ENCODE data around the gene IRAK1BP1. TPM values are rescaled to one million over a fixed set of nuclear protein-coding genes. Genes with fewer than 3 reads are reported as not detected.

IRAK1BP1 gene
- total and polyA plus RNA-seq, 9 of the 15 experiments (the other 6 are each of a cell fraction or from before 2014, with no cell fraction given), result 1.8 to 3.7 (median 2.1) TPM

GRCh38 chr6:78850621-78851020 lies 16.7 kb upstream of the IRAK1BP1 start (continued):
- TF ChIP-seq ZNF347 (CRISPR knock-in tag; IDR thresholded peaks at IDR 0.05; ENCODE audit: low read depth), result no peak
- TF ChIP-seq KLF16 (IDR thresholded peaks at IDR 0.05), result no peak
- no peak for TF ChIP-seq MCM7 (IDR thresholded peaks at IDR 0.05)

GRCh38 chr6:78851156-78851555 lies 16.2 kb upstream of the IRAK1BP1 start:
- TF ChIP-seq MEIS2 (IDR thresholded peaks at IDR 0.05; ENCODE audit: partially characterized antibody) (no peak), MAFG (tag; conservative IDR thresholded peaks at IDR 0.05) (0 out of 2 replicates have a peak, but pooled peaks have one; percentile 17), ZNF41 (CRISPR knock-in tag; conservative IDR thresholded peaks at IDR 0.05) (no peak), ZNF324 (CRISPR knock-in tag; IDR thresholded peaks at IDR 0.05) (no peak), HDAC1 (IDR thresholded peaks at IDR 0.05) (no peak), ZNF589 (CRISPR knock-in tag; IDR thresholded peaks at IDR 0.05; ENCODE audit: low read depth) (no peak), ZNF239 (CRISPR knock-in tag; IDR thresholded peaks at IDR 0.05) (no peak), C11orf30 (IDR thresholded peaks at IDR 0.05; ENCODE audit: low read depth) (0 out of 2 replicates have a peak, but pooled peaks have one; percentile 28), E2F1 (CRISPR knock-in tag; IDR thresholded peaks at IDR 0.05) (no peak), OTX1 (CRISPR knock-in tag; IDR thresholded peaks at IDR 0.05) (no peak), SIX5 (IDR thresholded peaks at IDR 0.05; ENCODE audit: borderline replicate concordance in 1 of 2, insufficient read depth in 1 of 2, low read depth in 1 of 2, low read length in 2 of 2) (no peak), SOX6 (IDR thresholded peaks at IDR 0.05) (no peak), FUS (optimal IDR thresholded peaks at IDR 0.05; ENCODE audit: low read depth, low read length) (no peak), ZNF316 (IDR thresholded peaks at IDR 0.05) (peak; percentile 71), SMARCC2 (IDR thresholded peaks at IDR 0.05; ENCODE audit: low read depth) (no peak), GTF2B (IDR thresholded peaks at IDR 0.05; ENCODE audit: extremely low read depth, insufficient read length) (no peak), MAFF (IDR thresholded peaks at IDR 0.05; ENCODE audit: low read length) (peak; percentile 27; the same call in 1 of the 2 replicates)
- Histone ChIP-seq H3K4me1 (replicated peaks in 1 of 2; ENCODE audit: control insufficient read depth in 2 of 2, insufficient read depth in 2 of 2, low read length in 2 of 2) (no peaks in the 10 kb centered on the region), H4K20me1 (replicated peaks; ENCODE audit: control insufficient read depth, insufficient read depth, low read length) (no peaks in the 10 kb centered on the region), H3K79me2 (ENCODE audit: control insufficient read depth, insufficient read depth, low read length) (no peaks in the 10 kb centered on the region), H3K9me1 (ENCODE audit: control insufficient read depth, insufficient read depth, low read length) (no peaks in the 10 kb centered on the region), H3K9ac (ENCODE audit: insufficient read depth in 1 of 2, low read depth in 2 of 2, low read length in 2 of 2) (no peak overlapping the region), H3K9me3 (replicated peaks; ENCODE audit: control insufficient read depth, insufficient read depth, low read depth, low read length) (no peaks in the 10 kb centered on the region), H3K36me3 (ENCODE audit: control insufficient read depth, insufficient read depth, low read length) (no peaks in the 10 kb centered on the region), H3K27me3 (ENCODE audit: control insufficient read depth in 2 of 2, insufficient read depth in 2 of 2, low read length in 2 of 2) (no peaks in the 10 kb centered on the region), H3K4me2 (ENCODE audit: insufficient read depth, low read length) (no peak overlapping the region), H3K4me3 (no peak overlapping the region), H3K27ac (ENCODE audit: extremely low read depth, low read depth, low read length) (no peak overlapping the region), H2AFZ (ENCODE audit: low read depth, low read length) (no peak overlapping the region)
- ChIA-PET CTCF (ENCODE audit: low intra/inter-chr PET ratio) (no interaction called here), POLR2A (no interaction called here)
- in situ Hi-C loops (cut with MboI), result no loop called here
- ATAC-seq (no peak), FAIRE-seq (no peak), DNase-seq (ENCODE audit: extremely low read depth in 1 of 4, low spot score in 3 of 4) (no peak)
- intact Hi-C loops (cut with micrococcal nuclease), result no loop called here
- BruUV-seq (replicated peaks), result no TSS peak

All from K562 (cell line).